Psoas muscle (tissue), 8 donors: Measurements from ENCODE around the gene CNTNAP2. TPM values are rescaled to one million over a fixed set of nuclear protein-coding genes. Genes with fewer than 3 reads are reported as not detected.

Experiments used
- ATAC-seq, 4 donors: fragments of 200-7000 bp; cut with Tn5 transposase; one replicate each; pipeline ENCODE4 v1.9.1; 2020; ENCODE audit warnings: moderate library complexity in 3 of 4, mild to moderate bottlenecking in 2 of 4
- DNase-seq, 2 donors: peaks; one replicate each; pipeline ENCODE4 v3.0.0-alpha.2; 2020
- H3K27ac ChIP-seq: fragments of 200-600 bp; one replicate; pipeline ENCODE4 v1.8.0; 2022
- H3K27me3 ChIP-seq, 3 donors: fragments of 200-600 bp in 1 of 3; one replicate each; pipeline versions ENCODE4 v1.6.1 to v1.8.0; 2013 to 2022; ENCODE audit warnings: low read length in 2 of 3, mild to moderate bottlenecking in 2 of 3, moderate library complexity in 1 of 3; ENCODE audit not compliant: insufficient read depth in 3 of 3
- H3K36me3 ChIP-seq, 2 donors: fragments of 200-600 bp in 1 of 2; one replicate each; pipeline versions ENCODE4 v1.6.1 to v1.8.0; 2013 to 2022; ENCODE audit warnings: low read depth in 1 of 2, mild to moderate bottlenecking in 1 of 2, moderate library complexity in 1 of 2; ENCODE audit not compliant: insufficient read depth in 1 of 2
- H3K4me1 ChIP-seq: fragments of 200-600 bp; one replicate; pipeline ENCODE4 v1.8.0; 2022
- H3K4me3 ChIP-seq: fragments of 200-600 bp; one replicate; pipeline ENCODE4 v1.8.0; 2022; ENCODE audit warnings: mild to moderate bottlenecking
- H3K9me3 ChIP-seq: fragments of 200-600 bp; one replicate; pipeline ENCODE4 v1.8.0; 2022
- CTCF ChIP-seq: fragments of 200-600 bp; IDR thresholded peaks from one replicate; pipeline ENCODE4 v1.8.0; 2022; ENCODE audit warnings: antibody characterized with exemption
- WGBS, 3 donors: extraction: QIAGEN DNeasy Blood & Tissue Kit; methylation state at CpG; one replicate each; pipeline versions ENCODE4 v1.1.6 to v1.1.7; 2013; 5-methylcytosine and 5-hydroxymethylcytosine counted together
- intact Hi-C, 2 donors: fragments of 100-400 bp; cut with DNase I; formaldehyde crosslinking; loops; one replicate each; pipeline versions ENCODE4 v1.11.0 to v1.14.2; 2022
- polyA plus RNA-seq, 3 donors: library from polyadenylated mRNA; stranded (reverse); fragments of 200-250 nt; gene quantifications; one replicate each; pipeline ENCODE4 v1.2.3, GENCODE V29; 2013
- total RNA-seq, 4 donors: library from RNA; stranded (reverse); fragmentation: NEBNext Ultra II Directional in 2 of 4; extraction: Animal tissue kit (Norgen Biotek cat#: 25700) in 2 of 4; gene quantifications; one replicate each; pipeline versions ENCODE4 v1.2.1 to v1.2.4, GENCODE V29; 2021 to 2023
- donor health status: healthy with polysubstance abuse.
- donor health status: DM: no; HTN: no; CAD: no; lungs with moderate emphysema.
- donor health status: Bipolar disorder and iron deficiency.
- donor health status: healthy.
- donor health status: DM: yes; HTN: yes; CAD: no.
- donor health status: DM: no; HTN: no; CAD: no.
- donor health status: DM: no; HTN: no; CAD: no.
- donor health status: DM: yes; HTN: yes; CAD: no.

Gene CNTNAP2
- total and polyA plus RNA-seq, 7 donors = 0.01 to 0.13 TPM; not detected in 5

- ATAC-seq = no peak
- Histone ChIP-seq H3K27me3 (no peaks in the 10 kb centered on the region), H3K9me3 (no peaks in the 10 kb centered on the region), H3K4me3 (no peak overlapping the region), H3K36me3 (no peaks in the 10 kb centered on the region), H3K27ac (no peak overlapping the region), H3K4me1 (no peaks in the 10 kb centered on the region)
- WGBS, 3 donors = 6 to 10% (median 6%) methylated on average over 1 of the region's 1 CpG
- no peak for TF ChIP-seq CTCF
- no peak for DNase-seq
- intact Hi-C loops = no loop called here
Measured at GRCh38 chr7:147756300-147756699, 1639.7 kb downstream of the CNTNAP2 start.

GRCh38 chr7:147759327-147759943 is 1642.8 kb downstream of the CNTNAP2 start:
- intact Hi-C loops = no loop called here
- H3K9me3 ChIP-seq = no peaks in the 10 kb centered on the region
- DNase-seq (no peak), ATAC-seq (no peak)
- no peaks in the 10 kb centered on the region for H3K4me1 ChIP-seq
- H3K36me3 ChIP-seq = no peaks in the 10 kb centered on the region
- H3K4me3 ChIP-seq = no peak overlapping the region
- TF ChIP-seq CTCF = no peak
- no peaks in the 10 kb centered on the region for H3K27me3 ChIP-seq
- H3K27ac ChIP-seq = no peak overlapping the region
- 76 to 81% (median 77%) methylated on average over 6 of the region's 6 CpGs for WGBS, 3 donors

- H3K4me3 ChIP-seq = no peak overlapping the region
- no peaks in the 10 kb centered on the region for H3K27me3 ChIP-seq
- H3K4me1 ChIP-seq = no peaks in the 10 kb centered on the region
- no peaks in the 10 kb centered on the region for H3K36me3 ChIP-seq
- intact Hi-C loops = no loop called here
- DNase-seq (no peak), ATAC-seq (no peak)
- TF ChIP-seq CTCF = no peak
- no peak overlapping the region for H3K27ac ChIP-seq
- no peaks in the 10 kb centered on the region for H3K9me3 ChIP-seq
- WGBS, 3 donors = 89 to 94% (median 92%) methylated on average over 4 of the region's 4 CpGs
Measured at GRCh38 chr7:147765301-147765700, 1648.7 kb downstream of the CNTNAP2 start.

- intact Hi-C loops = no loop called here
- Histone ChIP-seq H3K9me3 (no peaks in the 10 kb centered on the region), H3K36me3 (no peaks in the 10 kb centered on the region), H3K27ac (no peak overlapping the region), H3K27me3 (no peaks in the 10 kb centered on the region), H3K4me1 (no peaks in the 10 kb centered on the region), H3K4me3 (no peak overlapping the region)
- no peak for TF ChIP-seq CTCF
- no peak for ATAC-seq
- DNase-seq = no peak
- 25 to 32% (median 26%) methylated on average over 3 of the region's 3 CpGs for WGBS, 3 donors
Measured at GRCh38 chr7:147771344-147771743, 1654.7 kb downstream of the CNTNAP2 start.

- Histone ChIP-seq H3K4me1 (no peaks in the 10 kb centered on the region), H3K4me3 (no peak overlapping the region), H3K9me3 (no peaks in the 10 kb centered on the region), H3K36me3 (no peaks in the 10 kb centered on the region), H3K27me3 (no peaks in the 10 kb centered on the region), H3K27ac (no peak overlapping the region)
- intact Hi-C loops = no loop called here
- TF ChIP-seq CTCF = no peak
- DNase-seq (no peak), ATAC-seq (no peak)
- WGBS, 3 donors = 52 to 62% (median 60%) methylated on average over 2 of the region's 2 CpGs
Measured at GRCh38 chr7:147774461-147774860, 1657.9 kb downstream of the CNTNAP2 start.
